ENCODE measurements around the gene CCDC149. TPM values are rescaled to one million over a fixed set of nuclear protein-coding genes. Genes with fewer than 3 reads are reported as not detected.

CCDC149 gene
- total RNA-seq, 4 donors from 2014 or later, result 2.8 to 10.0 (median 4.8) TPM

GRCh38 chr4:24922416-24922815 is 9.6 kb upstream of the CCDC149 start:
- no peak overlapping the region for H3K4me3 ChIP-seq
- intact Hi-C loops (cut with DNase I; ENCODE audit: low total_unique reads) (no loop called here), in situ Hi-C loops (cut with MboI; ENCODE audit: low sequenced_read_pairs in 4 of 4) (no loop called here)
- H3K27ac ChIP-seq, result no peak overlapping the region
- DNase-seq (no peak), ATAC-seq (no peak)
- H3K9me3 ChIP-seq, result no peaks in the 10 kb centered on the region
- TF ChIP-seq, protein P1, sequence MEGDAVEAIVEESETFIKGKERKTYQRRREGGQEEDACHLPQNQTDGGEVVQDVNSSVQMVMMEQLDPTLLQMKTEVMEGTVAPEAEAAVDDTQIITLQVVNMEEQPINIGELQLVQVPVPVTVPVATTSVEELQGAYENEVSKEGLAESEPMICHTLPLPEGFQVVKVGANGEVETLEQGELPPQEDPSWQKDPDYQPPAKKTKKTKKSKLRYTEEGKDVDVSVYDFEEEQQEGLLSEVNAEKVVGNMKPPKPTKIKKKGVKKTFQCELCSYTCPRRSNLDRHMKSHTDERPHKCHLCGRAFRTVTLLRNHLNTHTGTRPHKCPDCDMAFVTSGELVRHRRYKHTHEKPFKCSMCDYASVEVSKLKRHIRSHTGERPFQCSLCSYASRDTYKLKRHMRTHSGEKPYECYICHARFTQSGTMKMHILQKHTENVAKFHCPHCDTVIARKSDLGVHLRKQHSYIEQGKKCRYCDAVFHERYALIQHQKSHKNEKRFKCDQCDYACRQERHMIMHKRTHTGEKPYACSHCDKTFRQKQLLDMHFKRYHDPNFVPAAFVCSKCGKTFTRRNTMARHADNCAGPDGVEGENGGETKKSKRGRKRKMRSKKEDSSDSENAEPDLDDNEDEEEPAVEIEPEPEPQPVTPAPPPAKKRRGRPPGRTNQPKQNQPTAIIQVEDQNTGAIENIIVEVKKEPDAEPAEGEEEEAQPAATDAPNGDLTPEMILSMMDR (IDR thresholded peaks at IDR 0.05 in 4 of 5, conservative IDR thresholded peaks at IDR 0.05 in 1 of 5), result no peak
- no peak for TF ChIP-seq POLR2A (IDR thresholded peaks at IDR 0.05)
- H3K36me3 ChIP-seq, result no peaks in the 10 kb centered on the region
- no peaks in the 10 kb centered on the region for H3K4me1 ChIP-seq
- H3K27me3 ChIP-seq, result no peaks in the 10 kb centered on the region

- H3K9me3 ChIP-seq, result no peaks in the 10 kb centered on the region
- in situ Hi-C loops (cut with MboI; ENCODE audit: low sequenced_read_pairs in 4 of 4), result no loop called here
- ATAC-seq (no peak), DNase-seq (no peak)
- intact Hi-C loops (cut with DNase I; ENCODE audit: low total_unique reads), result no loop called here
- no peak overlapping the region for H3K4me3 ChIP-seq
- no peak overlapping the region for H3K27ac ChIP-seq
- TF ChIP-seq, protein P1 (IDR thresholded peaks at IDR 0.05 in 4 of 5, conservative IDR thresholded peaks at IDR 0.05 in 1 of 5), result no peak
- TF ChIP-seq POLR2A (IDR thresholded peaks at IDR 0.05), result no peak
- no peaks in the 10 kb centered on the region for H3K36me3 ChIP-seq
- H3K27me3 ChIP-seq, result no peaks in the 10 kb centered on the region
- no peaks in the 10 kb centered on the region for H3K4me1 ChIP-seq
Observed at GRCh38 chr4:24921491-24921890, 8.6 kb upstream of the CCDC149 start.

DNA sequence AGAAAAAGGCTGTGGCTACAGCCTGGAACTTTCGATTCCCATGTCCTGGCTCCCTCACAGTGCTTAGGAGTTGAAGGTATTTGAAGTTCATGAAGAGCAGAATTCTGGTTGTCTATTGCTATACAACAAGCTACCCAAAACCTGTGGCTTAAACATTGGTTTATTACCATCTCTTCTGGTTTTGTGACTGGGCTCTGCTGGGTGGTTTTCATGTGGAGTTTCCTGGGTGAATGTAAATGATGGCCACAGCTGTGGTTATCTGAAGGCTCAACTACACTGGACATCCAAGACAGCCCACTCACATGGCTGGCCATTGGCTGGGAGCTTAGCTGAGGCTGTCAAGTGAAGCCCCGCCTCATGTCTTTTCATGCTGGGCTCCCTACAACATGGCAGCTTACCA is 7.2 kb upstream of the CCDC149 start:
- DNase-seq (no peak), ATAC-seq (no peak)
- in situ Hi-C loops (cut with MboI; ENCODE audit: low sequenced_read_pairs in 4 of 4) (no loop called here), intact Hi-C loops (cut with DNase I; ENCODE audit: low total_unique reads) (no loop called here)
- Histone ChIP-seq H3K4me1 (no peaks in the 10 kb centered on the region), H3K27ac (no peak overlapping the region), H3K9me3 (no peaks in the 10 kb centered on the region), H3K27me3 (no peaks in the 10 kb centered on the region), H3K4me3 (no peak overlapping the region), H3K36me3 (no peaks in the 10 kb centered on the region)
- TF ChIP-seq, protein P1 (IDR thresholded peaks at IDR 0.05 in 4 of 5, conservative IDR thresholded peaks at IDR 0.05 in 1 of 5), result no peak
- no peak for TF ChIP-seq POLR2A (IDR thresholded peaks at IDR 0.05)

DNA sequence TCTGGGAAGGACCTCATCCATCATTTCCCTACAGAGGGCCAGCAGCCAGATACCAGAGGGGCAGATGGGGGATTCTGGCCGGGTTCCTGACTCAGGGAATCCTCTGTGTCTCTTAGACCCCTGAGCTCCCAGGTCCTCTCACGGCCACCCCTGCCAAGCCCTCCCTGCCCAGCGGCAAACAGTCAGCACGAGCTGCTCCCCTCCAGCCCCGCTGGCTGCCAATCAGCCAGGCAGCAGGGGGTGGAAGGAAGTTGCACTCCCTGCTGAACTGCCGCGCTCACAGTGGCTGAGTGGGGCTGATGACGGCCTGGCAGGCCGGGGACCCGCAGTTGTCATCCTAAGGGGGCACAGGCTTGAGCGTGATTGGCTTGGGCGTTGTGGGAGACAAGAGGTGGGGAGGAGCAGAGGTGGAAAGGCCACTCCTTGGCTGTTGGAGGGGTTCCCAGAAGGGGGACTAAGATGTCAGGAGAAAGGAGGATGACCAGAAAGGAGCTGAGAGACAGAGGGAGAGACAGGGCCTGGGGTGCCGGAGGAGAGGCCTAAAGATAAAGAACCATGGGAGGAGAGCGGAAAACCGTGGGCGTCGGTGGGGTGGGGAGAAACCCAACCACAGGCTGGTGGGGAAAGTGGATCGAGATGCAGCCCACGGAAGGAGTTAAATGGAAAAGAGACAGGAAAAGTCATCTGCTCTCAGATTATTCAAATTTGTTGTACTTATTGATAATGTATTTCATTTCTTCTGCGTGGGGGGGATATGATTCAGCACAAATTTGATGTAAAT is 4.4 kb upstream of the CCDC149 start:
- no peaks in the 10 kb centered on the region for H3K36me3 ChIP-seq
- no peak overlapping the region for H3K27ac ChIP-seq
- H3K4me1 ChIP-seq, result peaks cover 0 to 4% of the 10 kb centered on the region in 2 donors
- in situ Hi-C loops (cut with MboI; ENCODE audit: low sequenced_read_pairs in 4 of 4), result no loop called here
- H3K27me3 ChIP-seq, result no peaks in the 10 kb centered on the region
- H3K9me3 ChIP-seq, result no peaks in the 10 kb centered on the region
- DNase-seq (no peak), ATAC-seq (no peak)
- H3K4me3 ChIP-seq, result no peak overlapping the region
- TF ChIP-seq POLR2A (IDR thresholded peaks at IDR 0.05), result no peak
- TF ChIP-seq, protein P1 (IDR thresholded peaks at IDR 0.05 in 4 of 5, conservative IDR thresholded peaks at IDR 0.05 in 1 of 5), result no peak
- intact Hi-C loops (cut with DNase I; ENCODE audit: low total_unique reads), result no loop called here
